Prostate gland (tissue), 2 donors: ENCODE data around the gene SAMD4A.

ENCODE experiments used
- CTCF ChIP-seq, 4 experiments: fragments of 200-600 bp in 2 of 4; fragments of 450-650 bp in 2 of 4; sonication (generic) in 2 of 4; IDR thresholded peaks; 1 replicate in 3 of 4; 2 replicates in 1 of 4; pipeline ENCODE4 v1.5.1; 2016 to 2019; ENCODE audit warnings: antibody characterized with exemption in 4 of 4, mild to moderate bottlenecking in 2 of 4, moderate library complexity in 2 of 4
- POLR2AphosphoS5 ChIP-seq: sonication (generic); formaldehyde crosslinking; IDR thresholded peaks from one replicate; pipeline ENCODE4 v1.6.1; 2017; ENCODE audit warnings: antibody characterized with exemption

- TF ChIP-seq POLR2AphosphoS5, result no peak
- no peak for TF ChIP-seq CTCF (IDR thresholded peaks at IDR 0.05)
Observed at GRCh38 chr14:54629635-54630360, 62.9 kb downstream of the SAMD4A start.
